Spleen (tissue), 11 donors: ENCODE data around the gene PNMA6F. TPM values are rescaled to one million over a fixed set of nuclear protein-coding genes. Genes with fewer than 3 reads are reported as not detected.

Experiments
- DNase-seq: peaks from one replicate; pipeline ENCODE4 v3.0.0-alpha.2; 2020
- H3K27ac ChIP-seq, 8 donors: fragments of 200-600 bp; sonication (generic) in 7 of 8; 1 replicate in 4 of 8; 2 replicates in 4 of 8; pipeline versions ENCODE4 v1.5.0 to v1.8.0; 2016 to 2021; ENCODE audit warnings: inconsistent platforms in 4 of 8, mild to moderate bottlenecking in 4 of 8, moderate library complexity in 1 of 8
- H3K27me3 ChIP-seq, 7 donors: fragments of 200-600 bp; sonication (generic) in 6 of 7; replicated peaks in 1 of 7; 1 replicate in 4 of 7; 2 replicates in 3 of 7; pipeline versions ENCODE4 v1.5.0 to v1.8.0; 2016 to 2021; ENCODE audit warnings: inconsistent platforms in 3 of 7, mild to moderate bottlenecking in 1 of 7
- H3K36me3 ChIP-seq, 6 donors: fragments of 200-600 bp; sonication (generic) in 5 of 6; 1 replicate in 4 of 6; 2 replicates in 2 of 6; pipeline versions ENCODE4 v1.5.0 to v1.8.0; 2016 to 2021; ENCODE audit warnings: inconsistent platforms in 2 of 6
- H3K4me1 ChIP-seq, 6 donors: fragments of 200-600 bp; sonication (generic) in 5 of 6; 1 replicate in 3 of 6; 2 replicates in 3 of 6; pipeline versions ENCODE4 v1.5.0 to v1.8.0; 2016 to 2021; ENCODE audit warnings: inconsistent platforms in 3 of 6
- H3K4me3 ChIP-seq, 8 donors: fragments of 200-600 bp; sonication (generic) in 7 of 8; 1 replicate in 4 of 8; 2 replicates in 4 of 8; pipeline versions ENCODE4 v1.5.0 to v1.8.0; 2016 to 2021; ENCODE audit warnings: inconsistent platforms in 4 of 8, mild to moderate bottlenecking in 4 of 8, moderate library complexity in 2 of 8
- H3K9me3 ChIP-seq, 8 donors: fragments of 200-600 bp; sonication (generic) in 7 of 8; 1 replicate in 4 of 8; 2 replicates in 4 of 8; pipeline versions ENCODE4 v1.5.0 to v1.8.0; 2016 to 2021; ENCODE audit warnings: inconsistent platforms in 4 of 8
- CTCF ChIP-seq, 11 experiments: fragments of 200-600 bp in 7 of 11; fragments of 450-650 bp in 4 of 11; sonication (generic) in 4 of 11; IDR thresholded peaks in 8 of 11; conservative IDR thresholded peaks in 3 of 11; 1 replicate in 7 of 11; 2 replicates in 4 of 11; pipeline versions ENCODE4 v1.4.0 to v1.8.0; 2016 to 2021; ENCODE audit warnings: antibody characterized with exemption in 11 of 11, inconsistent platforms in 4 of 11, mild to moderate bottlenecking in 1 of 11
- POLR2A ChIP-seq, 3 donors: fragments of 450-650 bp; IDR thresholded peaks; one replicate each; pipeline ENCODE4 v1.5.1; 2017; ENCODE audit warnings: antibody characterized with exemption in 3 of 3, mild to moderate bottlenecking in 1 of 3
- POLR2AphosphoS5 ChIP-seq, 3 donors: sonication (generic); formaldehyde crosslinking; IDR thresholded peaks; one replicate each; pipeline ENCODE4 v1.5.1; 2017; ENCODE audit warnings: antibody characterized with exemption in 3 of 3
- WGBS, 5 donors: extraction: QIAGEN DNeasy Blood & Tissue Kit in 3 of 5; methylation state at CpG; one replicate each; pipeline versions ENCODE4 v1.1.5 to v1.1.7; 2013 to 2018; 5-methylcytosine and 5-hydroxymethylcytosine counted together
- intact Hi-C: fragments of 100-400 bp; cut with DNase I; formaldehyde crosslinking; loops from one replicate; pipeline ENCODE4 v1.15.0; 2023; ENCODE audit warnings: low total_unique reads
- polyA plus RNA-seq, 3 donors: library from polyadenylated mRNA; stranded (reverse); fragments of 200-250 nt; gene quantifications; one replicate each; pipeline ENCODE4 v1.2.1, GENCODE V29; 2013
- total RNA-seq, 7 donors: library from RNA; depleted of rRNA in 3 of 7; stranded (reverse); fragments of >200 nt in 3 of 7; fragmentation: NEBNext Ultra II Directional in 4 of 7; extraction: Animal tissue kit (Norgen Biotek cat#: 25700) in 4 of 7; gene quantifications; one replicate each; pipeline versions ENCODE4 v1.1.0 to v1.2.1, GENCODE V29; 2016 to 2021
- donor health status: healthy with polysubstance abuse.
- donor health status: DM: no; HTN: no; CAD: no; lungs with moderate emphysema.
- donor health status: DM: no; HTN: no; CAD: no.
- donor health status: Bipolar disorder and iron deficiency.
- donor health status: healthy.
- donor health status: DM: no; HTN: no; CAD: no.
- donor health status: DM: yes; HTN: yes; CAD: no.

The PNMA6F gene
- total and polyA plus RNA-seq, 10 donors: not detected

- 79 to 94% (median 83%) methylated on average over 2 to 5 of the region's 5 CpGs for WGBS, 5 donors
- intact Hi-C loops: no loop called here
- no peak for DNase-seq
- TF ChIP-seq POLR2AphosphoS5 (IDR thresholded peaks at IDR 0.05) (no peak), CTCF (IDR thresholded peaks at IDR 0.05 in 8 of 11, conservative IDR thresholded peaks at IDR 0.05 in 3 of 11) (no peak), POLR2A (IDR thresholded peaks at IDR 0.05) (no peak)
- Histone ChIP-seq H3K27ac (no peak overlapping the region), H3K27me3 (no peaks in the 10 kb centered on the region), H3K36me3 (peaks cover 0 to 26% (median 2%) of the 10 kb centered on the region in 6 donors), H3K4me3 (no peak overlapping the region), H3K4me1 (peaks cover 0 to 45% (median 20%) of the 10 kb centered on the region in 6 donors), H3K9me3 (peaks cover 0 to 10% (median 0%) of the 10 kb centered on the region in 8 donors)
Measured at GRCh38 chrX:153336988-153337387, 15.4 kb upstream of the PNMA6F start.

GRCh38 chrX:153336121-153336894 lies 14.7 kb upstream of the PNMA6F start:
- no peaks in the 10 kb centered on the region for H3K27me3 ChIP-seq
- peaks cover 0 to 26% (median 2%) of the 10 kb centered on the region in 6 donors for H3K36me3 ChIP-seq
- peak; percentile 77 for DNase-seq
- TF ChIP-seq POLR2AphosphoS5 (IDR thresholded peaks at IDR 0.05) (no peak), POLR2A (IDR thresholded peaks at IDR 0.05) (no peak), CTCF (IDR thresholded peaks at IDR 0.05 in 8 of 11, conservative IDR thresholded peaks at IDR 0.05 in 3 of 11) (no peak)
- H3K4me1 ChIP-seq: peaks cover 0 to 45% (median 20%) of the 10 kb centered on the region in 6 donors
- peak overlapping the region in 4 of 8 donors; percentile 10 to 83 (median 42) for H3K27ac ChIP-seq
- peaks cover 0 to 6% (median 0%) of the 10 kb centered on the region in 8 donors for H3K9me3 ChIP-seq
- intact Hi-C loops: no loop called here
- WGBS, 5 donors: 54 to 76% (median 64%) methylated on average over 4 to 11 of the region's 11 CpGs
- peak overlapping the region in 1 of 8 donors; percentile 81 for H3K4me3 ChIP-seq

- DNase-seq: peak; percentile 70
- H3K4me1 ChIP-seq: peaks cover 0 to 45% (median 20%) of the 10 kb centered on the region in 6 donors
- 13 to 61% (median 48%) methylated on average over 3 to 16 of the region's 16 CpGs for whole genome bisulfite sequencing, 5 donors
- H3K27me3 ChIP-seq: peaks cover 0 to 6% (median 0%) of the 10 kb centered on the region in 7 donors
- no peak for TF ChIP-seq POLR2A (IDR thresholded peaks at IDR 0.05)
- TF ChIP-seq POLR2AphosphoS5 (IDR thresholded peaks at IDR 0.05): no peak
- no peak for TF ChIP-seq CTCF (IDR thresholded peaks at IDR 0.05 in 8 of 11, conservative IDR thresholded peaks at IDR 0.05 in 3 of 11)
- H3K27ac ChIP-seq: peak overlapping the region; percentile 41 to 86 (median 76)
- peaks cover 0 to 19% (median 2%) of the 10 kb centered on the region in 6 donors for H3K36me3 ChIP-seq
- H3K4me3 ChIP-seq: peak overlapping the region; percentile 39 to 81 (median 52)
- intact Hi-C loops: no loop called here
- no peaks in the 10 kb centered on the region for H3K9me3 ChIP-seq
Measured at GRCh38 chrX:153334654-153335295, 13.2 kb upstream of the PNMA6F start.
